ENCODE measurements around the gene MACF1. TPM values are rescaled to one million over a fixed set of nuclear protein-coding genes. Genes with fewer than 3 reads are reported as not detected.
A peak's percentile ranks its signal among the peaks of the same experiment; 100 is the strongest.

Gene MACF1
- total RNA-seq, 1 experiment from 2014 or later = 190 TPM

GRCh38 chr1:39190096-39190495 lies 14.4 kb upstream of the MACF1 start:
- H3K56ac ChIP-seq (ENCODE audit: insufficient read length, low read depth, low read length) = no peak overlapping the region
- no peak overlapping the region for H2BK120ac ChIP-seq (ENCODE audit: low read depth, low read length, poor library complexity, severe bottlenecking)
- no peak overlapping the region for H2BK5ac ChIP-seq (ENCODE audit: insufficient read length, low read length)
- no peak overlapping the region for H2AFZ ChIP-seq (ENCODE audit: low read length)
- H4K5ac ChIP-seq (ENCODE audit: insufficient read length, low read depth, low read length) = no peak overlapping the region
- no peak overlapping the region for H2BK12ac ChIP-seq (ENCODE audit: insufficient read length, low read depth, low read length)
- no peak overlapping the region for H3K4ac ChIP-seq (ENCODE audit: low read depth, low read length)
- peak overlapping the region; percentile 92 to 99 (median 96) for H3K27ac Mint-ChIP-seq
- no peak overlapping the region for H3T11ph ChIP-seq (ENCODE audit: low read length)
- peaks cover 9% of the 10 kb centered on the region; the same call in 1 of the 2 replicates for H3K4me1 ChIP-seq (ENCODE audit: insufficient read depth, low read length)
- peaks cover 3% of the 10 kb centered on the region for H3K79me1 ChIP-seq (ENCODE audit: insufficient read depth, low read depth, low read length, poor library complexity, severe bottlenecking)
- H3K9me3 Mint-ChIP-seq = no peaks in the 10 kb centered on the region
- H3K18ac ChIP-seq (ENCODE audit: insufficient read length, low read depth, low read length) = no peak overlapping the region
- no peak overlapping the region for H3K4me3 Mint-ChIP-seq
- no peak overlapping the region for H3K9ac ChIP-seq (ENCODE audit: extremely low read depth, insufficient read length, low read length)
- H3K27me3 ChIP-seq (ENCODE audit: insufficient read depth, low read length) = no peaks in the 10 kb centered on the region
- peaks cover 59 to 75% of the 10 kb centered on the region in 2 experiments for H3K4me1 Mint-ChIP-seq
- H2BK15ac ChIP-seq (ENCODE audit: low read depth, low read length) = no peak overlapping the region
- H3K14ac ChIP-seq (ENCODE audit: insufficient read depth, low read length) = no peak overlapping the region
- H3K9me3 ChIP-seq (ENCODE audit: control insufficient read depth, low read depth, low read length) = no peaks in the 10 kb centered on the region
- TF ChIP-seq CTCF (conservative IDR thresholded peaks at IDR 0.05) = no peak
- H2BK20ac ChIP-seq (ENCODE audit: low read depth, low read length, poor library complexity, severe bottlenecking) = no peak overlapping the region
- no peak overlapping the region for H3K4me2 ChIP-seq (ENCODE audit: insufficient read depth, insufficient read length, low read length)
- peaks cover 7% of the 10 kb centered on the region for H3K79me2 ChIP-seq (ENCODE audit: insufficient read depth, low read length)
- H3K27ac ChIP-seq (ENCODE audit: insufficient read length, low read depth, low read length) = no peak overlapping the region
- no peak overlapping the region for H3K23ac ChIP-seq (ENCODE audit: insufficient read length, low read depth, low read length)
- H4K20me1 ChIP-seq (ENCODE audit: control insufficient read depth, insufficient read depth, insufficient read length) = no peaks in the 10 kb centered on the region
- DNase-seq = no peak
- H4K8ac ChIP-seq (replicated peaks; ENCODE audit: insufficient read length, low read depth, low read length) = no peak overlapping the region
- H2AK5ac ChIP-seq (ENCODE audit: insufficient read length, low read length) = no peak overlapping the region
- WGBS (ENCODE audit: extremely low coverage, insufficient read length, low lambda C conversion rate) = no CpG with 5 or more reads among the region's 3 CpGs
- no peaks in the 10 kb centered on the region for H3K23me2 ChIP-seq (ENCODE audit: insufficient read length, low read depth, low read length, poor library complexity, severe bottlenecking)
- no peaks in the 10 kb centered on the region for H3K36me3 Mint-ChIP-seq (ENCODE audit: insufficient read depth in 1 of 3, low read depth in 3 of 3)
- H3K27me3 Mint-ChIP-seq (ENCODE audit: low read depth) = no peaks in the 10 kb centered on the region
- no peak overlapping the region for H4K91ac ChIP-seq (ENCODE audit: insufficient read length, low read depth, low read length)
